Heart right ventricle (tissue), 16 donors: ENCODE results near the gene PRND. TPM values are rescaled to one million over a fixed set of nuclear protein-coding genes. Genes with fewer than 3 reads are reported as not detected.
A peak's percentile ranks its signal among the peaks of the same experiment; 100 is the strongest.
"Not testable (repeated sequence)": the region's sequence is repeated elsewhere in the genome, so short reads cannot be mapped to it uniquely, and the experiment has no call there.

Experiments
- ATAC-seq, 8 donors: fragments of 200-7000 bp; cut with Tn5 transposase; one replicate each; pipeline ENCODE4 v1.9.1; 2020; ENCODE audit warnings: mild to moderate bottlenecking in 8 of 8, moderate library complexity in 8 of 8, moderate number of reproducible peaks in 1 of 8
- DNase-seq, 2 donors: peaks; one replicate each; pipeline ENCODE4 v3.0.0-alpha.2; 2020
- H3K27ac ChIP-seq, 10 donors: fragments of 200-600 bp; sonication (generic) in 2 of 10; one replicate each; pipeline versions ENCODE4 v1.5.0 to v1.8.0; 2020 to 2022; ENCODE audit warnings: mild to moderate bottlenecking in 3 of 10
- H3K27me3 ChIP-seq, 7 donors: fragments of 200-600 bp; one replicate each; pipeline ENCODE4 v1.8.0; 2021 to 2022; ENCODE audit warnings: mild to moderate bottlenecking in 2 of 7
- H3K36me3 ChIP-seq, 9 donors: fragments of 200-600 bp; sonication (generic) in 1 of 9; one replicate each; pipeline versions ENCODE4 v1.5.0 to v1.8.0; 2020 to 2022; ENCODE audit warnings: mild to moderate bottlenecking in 2 of 9
- H3K4me1 ChIP-seq, 9 donors: fragments of 200-600 bp; sonication (generic) in 1 of 9; one replicate each; pipeline versions ENCODE4 v1.5.0 to v1.8.0; 2020 to 2022; ENCODE audit warnings: mild to moderate bottlenecking in 4 of 9
- H3K4me3 ChIP-seq, 10 donors: fragments of 200-600 bp; sonication (generic) in 2 of 10; one replicate each; pipeline versions ENCODE4 v1.5.0 to v1.8.0; 2020 to 2022; ENCODE audit warnings: mild to moderate bottlenecking in 7 of 10, moderate library complexity in 2 of 10
- H3K9me3 ChIP-seq, 11 donors: fragments of 200-600 bp in 10 of 11; sonication (generic) in 2 of 11; one replicate each; pipeline versions ENCODE4 v1.5.0 to v1.8.0; 2013 to 2022; ENCODE audit warnings: mild to moderate bottlenecking in 2 of 11, control low read depth in 1 of 11, moderate library complexity in 1 of 11
- CTCF ChIP-seq, 9 donors: fragments of 200-600 bp; sonication (generic) in 2 of 9; IDR thresholded peaks; one replicate each; pipeline versions ENCODE4 v1.5.0 to v1.8.0; 2021 to 2022; ENCODE audit warnings: antibody characterized with exemption in 9 of 9, mild to moderate bottlenecking in 5 of 9, moderate library complexity in 1 of 9
- WGBS, 2 donors: extraction: QIAGEN DNeasy Blood & Tissue Kit; methylation state at CpG; one replicate each; pipeline ENCODE4 v1.1.7; 2013; ENCODE audit warnings: inconsistent platforms in 1 of 2; 5-methylcytosine and 5-hydroxymethylcytosine counted together
- intact Hi-C, 10 donors: fragments of 100-400 bp; cut with DNase I; formaldehyde crosslinking; loops; one replicate each; pipeline versions ENCODE4 v1.11.1 to v1.14.2; 2022
- polyA plus RNA-seq, 2 donors: library from polyadenylated mRNA; stranded (reverse); fragments of 200-250 nt; gene quantifications; one replicate each; pipeline ENCODE4 v1.2.3, GENCODE V29; 2013
- total RNA-seq, 10 donors: library from RNA; stranded (reverse); fragmentation: NEBNext Ultra II Directional in 3 of 10; extraction: Animal tissue kit (Norgen Biotek cat#: 25700) in 3 of 10; gene quantifications; one replicate each; pipeline versions ENCODE4 v1.2.1 to v1.2.4, GENCODE V29; 2021 to 2023
- donor health status: Arrhythmogenic right ventricular cardiomyopathy.
- donor health status: ischemic (EF 13 %, LVEDD 7.1; RV severe dilation, severe dysfunction).
- donor health status: healthy with polysubstance abuse.
- donor health status: DM: no; HTN: yes; CAD: no.
- donor health status: DM: no; HTN: no; CAD: no.
- donor health status: ischemic (EF 25% LVEDD 6.9; RV normal size, moderate dysfunction).
- donor health status: ischemic (EF 25% LVEDD 5.7; RV mildly dilated, moderate dysfunction).
- donor health status: healthy.
- donor health status: DM: yes; HTN: yes; CAD: no.
- donor health status: Ischemic cardiomyopathy.
- donor health status: ischemic (EF 35%, LVEDD 5.7; RV mildly dilated, moderate dysfunction).
- donor health status: nonischemic (EF 11% LVEDD 7.7; RV severe dilation, severe dysfunction).
- donor health status: DM: yes; HTN: yes; CAD: no.
- donor health status: PGD.
- donor health status: ischemic (EF 29% LVEDD 5.4; RV normal size, mild dysfunction).
- donor health status: nonischemic (EF 23%, LVEDD 6.1; RV moderate dilation, normal function).

Gene PRND
- total and polyA plus RNA-seq, 12 donors: 0.06 to 0.17 (median 0.10) TPM; not detected in 8

GRCh38 chr20:4772132-4772531 is 50.4 kb downstream of the PRND start:
- Histone ChIP-seq H3K36me3 (no peaks in the 10 kb centered on the region), H3K27ac (no peak overlapping the region), H3K9me3 (peaks cover 0 to 25% (median 3%) of the 10 kb centered on the region in 11 donors), H3K4me1 (peaks cover 0 to 30% (median 0%) of the 10 kb centered on the region in 9 donors), H3K27me3 (no peaks in the 10 kb centered on the region), H3K4me3 (no peak overlapping the region)
- WGBS, 2 donors: 90 to 97% methylated on average over 3 of the region's 3 CpGs
- ATAC-seq (no peak), DNase-seq (no peak)
- intact Hi-C loops: no loop called here
- TF ChIP-seq CTCF (IDR thresholded peaks at IDR 0.05): no peak

- H3K27me3 ChIP-seq, DNase-seq, ATAC-seq, intact Hi-C loops, H3K27ac ChIP-seq, H3K36me3 ChIP-seq, H3K4me3 ChIP-seq: not testable (repeated sequence)
- peaks cover 0 to 25% (median 3%) of the 10 kb centered on the region in 11 donors for H3K9me3 ChIP-seq
- peaks cover 0 to 28% (median 0%) of the 10 kb centered on the region in 9 donors for H3K4me1 ChIP-seq
- WGBS, 2 donors: 81 to 92% methylated on average over 5 of the region's 5 CpGs
Measured at GRCh38 chr20:4773014-4773413, 51.3 kb downstream of the PRND start.

GRCh38 chr20:4773736-4774135 is 52.0 kb downstream of the PRND start:
- no peaks in the 10 kb centered on the region for H3K27me3 ChIP-seq
- peaks cover 0 to 25% (median 3%) of the 10 kb centered on the region in 11 donors for H3K9me3 ChIP-seq
- peak overlapping the region in 1 of 10 donors; percentile 43 for H3K27ac ChIP-seq
- ATAC-seq (no peak), DNase-seq (no peak)
- intact Hi-C loops: no loop called here
- no peak overlapping the region for H3K4me3 ChIP-seq
- TF ChIP-seq CTCF (IDR thresholded peaks at IDR 0.05): no peak
- H3K36me3 ChIP-seq: no peaks in the 10 kb centered on the region
- peaks cover 0 to 28% (median 0%) of the 10 kb centered on the region in 9 donors for H3K4me1 ChIP-seq
- 84 to 88% methylated on average over 5 of the region's 5 CpGs for WGBS, 2 donors

GRCh38 chr20:4774207-4774606 is 52.5 kb downstream of the PRND start:
- 88 to 94% methylated on average over 4 of the region's 4 CpGs for WGBS, 2 donors
- peak overlapping the region in 1 of 10 donors; percentile 43 for H3K27ac ChIP-seq
- H3K9me3 ChIP-seq: peaks cover 0 to 25% (median 3%) of the 10 kb centered on the region in 11 donors
- no peak for TF ChIP-seq CTCF (IDR thresholded peaks at IDR 0.05)
- DNase-seq (no peak), ATAC-seq (peak in 1 of 8 donors; percentile 33)
- intact Hi-C loops: no loop called here
- peaks cover 0 to 28% (median 0%) of the 10 kb centered on the region in 9 donors for H3K4me1 ChIP-seq
- H3K27me3 ChIP-seq: no peaks in the 10 kb centered on the region
- H3K4me3 ChIP-seq: no peak overlapping the region
- no peaks in the 10 kb centered on the region for H3K36me3 ChIP-seq

GRCh38 chr20:4775322-4776078 is 53.8 kb downstream of the PRND start:
- no peak overlapping the region for H3K27ac ChIP-seq
- no peak for TF ChIP-seq CTCF (IDR thresholded peaks at IDR 0.05)
- WGBS, 2 donors: 90 to 91% methylated on average over 21 of the region's 21 CpGs
- H3K36me3 ChIP-seq: no peaks in the 10 kb centered on the region
- intact Hi-C loops: no loop called here
- no peak overlapping the region for H3K4me3 ChIP-seq
- DNase-seq: no peak
- H3K27me3 ChIP-seq: no peaks in the 10 kb centered on the region
- peaks cover 0 to 28% (median 0%) of the 10 kb centered on the region in 9 donors for H3K4me1 ChIP-seq
- H3K9me3 ChIP-seq: peaks cover 0 to 25% (median 3%) of the 10 kb centered on the region in 11 donors
- no peak for ATAC-seq
